HG03460 (cell line): ENCODE measurements around the gene EMD.
"Not testable (repeated sequence)": the region's sequence is repeated elsewhere in the genome, so short reads cannot be mapped to it uniquely, and the experiment has no call there.

ENCODE experiments used
- ATAC-seq: cut with Tn5 transposase; IDR thresholded peaks from one replicate; pipeline ENCODE4 v1.9.1; 2021; ENCODE audit not compliant: unreplicated experiment

The EMD gene

GRCh38 chrX:154389812-154390747 lies 11.0 kb downstream of the EMD start:
- peak; percentile 73 for ATAC-seq

GRCh38 chrX:154396363-154396762 lies 17.3 kb downstream of the EMD start:
- not testable (repeated sequence) for ATAC-seq

GRCh38 chrX:154396973-154397887 lies 18.1 kb downstream of the EMD start:
- peak; percentile 53 for ATAC-seq

GRCh38 chrX:154397888-154398667 lies 19.0 kb downstream of the EMD start, which contains the start of gene RPL10:
RPL10 (plus strand) TSS chrX:154398377; CDS start chrX:154398520, 143 bp downstream.
- peak; percentile 73 for ATAC-seq

- ATAC-seq, result peak; percentile 24
Observed at GRCh38 chrX:154398668-154399526, 19.8 kb downstream of the EMD start.

- ATAC-seq, result no peak
Observed at GRCh38 chrX:154399527-154400368, 20.7 kb downstream of the EMD start.

GRCh38 chrX:154400369-154400817 lies 21.3 kb downstream of the EMD start:
- ATAC-seq, result not testable (repeated sequence)

- ATAC-seq, result no peak
Observed at GRCh38 chrX:154401045-154401799, 22.1 kb downstream of the EMD start.

- ATAC-seq, result no peak
Observed at GRCh38 chrX:154401918-154402621, 23.0 kb downstream of the EMD start.

- ATAC-seq, result no peak
Observed at GRCh38 chrX:154402622-154403127, 23.6 kb downstream of the EMD start.

- no peak for ATAC-seq
Observed at GRCh38 chrX:154403192-154403591, 24.1 kb downstream of the EMD start.

GRCh38 chrX:154403858-154404257 lies 24.8 kb downstream of the EMD start:
- ATAC-seq, result no peak

- no peak for ATAC-seq
Observed at GRCh38 chrX:154404625-154405192, 25.6 kb downstream of the EMD start.

GRCh38 chrX:154408659-154409221 lies 29.6 kb downstream of the EMD start:
- ATAC-seq, result peak; percentile 29

GRCh38 chrX:154409222-154409871 lies 30.3 kb downstream of the EMD start, which contains the start of gene DNASE1L1:
DNASE1L1 (minus strand) TSS chrX:154409254; CDS start chrX:154405568, 3,686 bp downstream.
- peak; percentile 47 for ATAC-seq

- ATAC-seq, result peak; percentile 56
Observed at GRCh38 chrX:154411981-154412340, 32.9 kb downstream of the EMD start.
